AG04450 (cell line): ENCODE results near the gene VPS9D1. TPM values are rescaled to one million over a fixed set of nuclear protein-coding genes. Genes with fewer than 3 reads are reported as not detected.

Experiments used
- CTCF ChIA-PET: fragments of 300-600, 350-600 bp; formaldehyde crosslinking; extraction: SDS; loops from one replicate; lab custom pipeline; 2022; ENCODE audit warnings: antibody characterized with exemption, inconsistent platforms; lab: Charles Lee
- POLR2A ChIA-PET: fragments of 350-600 bp; formaldehyde crosslinking; extraction: SDS; loops from one replicate; lab custom pipeline; 2021; ENCODE audit warnings: antibody characterized with exemption, inconsistent platforms; lab: Yijun Ruan, JAX
- DNase-seq: peaks from one replicate; pipeline ENCODE4 v3.0.0-alpha.2; 2011; ENCODE audit warnings: low read depth, low spot score
- H3K27ac ChIP-seq: one replicate; pipeline ENCODE4 v1.5.1; 2012; ENCODE audit warnings: low read depth, low read length, control low read depth
- H3K27me3 ChIP-seq: one replicate; pipeline ENCODE4 v1.6.0; 2012; ENCODE audit warnings: low read length; ENCODE audit not compliant: control insufficient read depth, insufficient read depth
- H3K4me3 ChIP-seq: 2 replicates; pipeline ENCODE4 v1.5.1; 2011; ENCODE audit warnings: mild to moderate bottlenecking, low read depth, low read length, control low read depth
- H3K9me3 ChIP-seq: 2 replicates; pipeline ENCODE4 v1.5.1; 2012; ENCODE audit warnings: low read length; ENCODE audit not compliant: control insufficient read depth, insufficient read depth
- polyA plus RNA-seq: library from polyadenylated mRNA; depleted of rRNA; stranded (reverse); fragments of >200 nt; gene quantifications from 2 replicates; pipeline ENCODE4 v1.2.3, GENCODE V29; 2011
- TF ChIP-seq, protein P1 (sequence below): IDR thresholded peaks from 2 replicates; pipeline ENCODE4 v1.5.1; 2011; ENCODE audit warnings: low read depth, low read length, control low read depth, inconsistent platforms

VPS9D1 gene
- polyA plus RNA-seq, 1 experiment: 8.6 TPM

DNA sequence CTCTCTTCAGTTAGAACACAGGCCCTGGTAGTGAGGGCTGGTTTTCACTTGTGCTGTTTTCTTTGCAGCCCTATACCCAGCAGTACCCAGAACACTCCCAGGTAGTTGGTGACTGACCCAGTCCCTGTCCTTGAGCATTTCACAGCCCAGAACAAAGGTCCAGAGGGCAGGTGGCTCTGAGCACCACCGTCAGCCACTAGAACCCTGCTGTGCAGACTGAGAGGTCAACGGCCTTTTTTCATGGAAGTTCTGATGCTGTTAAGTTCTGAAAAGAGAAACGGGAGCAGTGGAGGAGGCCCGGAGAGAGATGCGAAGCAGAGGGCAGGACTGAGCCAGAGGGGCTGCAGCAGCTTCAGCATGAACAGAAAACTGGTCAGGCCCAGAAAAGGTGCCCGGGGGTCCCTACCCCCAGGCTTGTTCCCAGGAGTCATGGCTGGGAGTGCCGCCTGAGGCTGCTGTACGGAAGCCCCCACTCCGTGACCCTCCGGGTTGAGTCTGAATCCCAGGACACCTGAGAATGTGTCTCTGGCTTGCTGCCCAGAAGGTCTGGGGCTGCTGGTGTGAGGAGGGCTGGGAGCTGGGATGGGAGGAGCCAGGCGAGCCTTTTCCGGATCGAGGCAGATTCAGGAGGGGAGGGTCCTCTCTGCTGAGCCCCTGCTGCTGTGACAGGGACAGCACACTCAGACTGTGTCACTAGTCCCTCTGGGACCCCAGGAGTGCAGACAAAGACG lies 9.3 kb upstream of the VPS9D1 start:
- Histone ChIP-seq H3K27ac (no peak overlapping the region), H3K27me3 (no peaks in the 10 kb centered on the region), H3K9me3 (no peaks in the 10 kb centered on the region; the same call in 1 of the 2 replicates), H3K4me3 (no peak overlapping the region)
- POLR2A ChIA-PET: no interaction called here
- CTCF ChIA-PET: no interaction called here
- DNase-seq: no peak
- TF ChIP-seq, protein P1, sequence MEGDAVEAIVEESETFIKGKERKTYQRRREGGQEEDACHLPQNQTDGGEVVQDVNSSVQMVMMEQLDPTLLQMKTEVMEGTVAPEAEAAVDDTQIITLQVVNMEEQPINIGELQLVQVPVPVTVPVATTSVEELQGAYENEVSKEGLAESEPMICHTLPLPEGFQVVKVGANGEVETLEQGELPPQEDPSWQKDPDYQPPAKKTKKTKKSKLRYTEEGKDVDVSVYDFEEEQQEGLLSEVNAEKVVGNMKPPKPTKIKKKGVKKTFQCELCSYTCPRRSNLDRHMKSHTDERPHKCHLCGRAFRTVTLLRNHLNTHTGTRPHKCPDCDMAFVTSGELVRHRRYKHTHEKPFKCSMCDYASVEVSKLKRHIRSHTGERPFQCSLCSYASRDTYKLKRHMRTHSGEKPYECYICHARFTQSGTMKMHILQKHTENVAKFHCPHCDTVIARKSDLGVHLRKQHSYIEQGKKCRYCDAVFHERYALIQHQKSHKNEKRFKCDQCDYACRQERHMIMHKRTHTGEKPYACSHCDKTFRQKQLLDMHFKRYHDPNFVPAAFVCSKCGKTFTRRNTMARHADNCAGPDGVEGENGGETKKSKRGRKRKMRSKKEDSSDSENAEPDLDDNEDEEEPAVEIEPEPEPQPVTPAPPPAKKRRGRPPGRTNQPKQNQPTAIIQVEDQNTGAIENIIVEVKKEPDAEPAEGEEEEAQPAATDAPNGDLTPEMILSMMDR: no peak

- ChIA-PET CTCF (no interaction called here), POLR2A (no interaction called here)
- TF ChIP-seq, protein P1: no peak
- DNase-seq: no peak
- no peak overlapping the region for H3K4me3 ChIP-seq
- no peaks in the 10 kb centered on the region for H3K27me3 ChIP-seq
- no peak overlapping the region for H3K27ac ChIP-seq
- H3K9me3 ChIP-seq: no peaks in the 10 kb centered on the region; the same call in 1 of the 2 replicates
Observed at GRCh38 chr16:89729293-89729692, 8.6 kb upstream of the VPS9D1 start.

DNA sequence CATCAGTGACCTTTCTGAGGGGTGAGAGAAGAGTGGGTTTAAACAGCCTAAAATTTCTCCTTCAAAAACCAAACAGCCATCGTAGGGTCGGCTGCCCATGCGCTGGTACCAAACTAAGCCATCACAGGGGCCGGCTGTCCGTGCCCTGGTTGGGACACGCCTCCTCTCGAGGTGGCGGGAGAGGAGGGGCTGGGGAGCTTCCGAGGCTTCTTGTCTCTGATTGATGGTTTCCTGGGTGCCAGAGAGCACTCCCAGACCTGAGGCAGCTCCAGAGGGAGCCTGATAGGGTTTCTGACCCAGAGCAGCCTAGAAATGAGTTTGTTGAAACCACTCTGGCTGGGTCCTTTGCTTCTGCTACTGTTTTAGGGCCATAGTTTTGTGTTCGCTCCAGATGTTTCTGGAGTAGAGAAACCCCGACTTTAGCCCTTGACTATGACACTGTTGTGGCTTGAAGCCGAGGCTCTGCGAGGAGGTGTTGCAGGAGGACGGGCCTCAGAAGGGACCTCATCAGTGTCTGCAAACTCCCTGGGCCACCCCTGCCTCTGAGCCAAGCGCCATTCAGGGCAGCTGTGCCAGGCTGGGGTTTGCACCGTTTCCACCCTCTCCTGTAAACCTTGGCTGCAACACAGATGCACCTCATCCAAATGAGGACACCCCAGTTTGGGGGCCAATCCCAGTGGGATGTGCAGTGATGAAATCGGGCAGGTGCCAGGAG lies 6.9 kb upstream of the VPS9D1 start:
- ChIA-PET POLR2A (interaction anchor here (1.1 kb wide), 1 partner anchor 146 kb away, joined by 3 read pairs; the partner anchor contains the start of gene TCF25), CTCF (interaction anchor here (0.5 kb wide), 1 partner anchor 151 kb away, joined by 3 read pairs; no protein-coding TSS in a partner anchor)
- Histone ChIP-seq H3K9me3 (no peaks in the 10 kb centered on the region; the same call in 1 of the 2 replicates), H3K27ac (no peak overlapping the region), H3K27me3 (no peaks in the 10 kb centered on the region), H3K4me3 (no peak overlapping the region)
- DNase-seq: no peak
- TF ChIP-seq, protein P1: no peak

DNA sequence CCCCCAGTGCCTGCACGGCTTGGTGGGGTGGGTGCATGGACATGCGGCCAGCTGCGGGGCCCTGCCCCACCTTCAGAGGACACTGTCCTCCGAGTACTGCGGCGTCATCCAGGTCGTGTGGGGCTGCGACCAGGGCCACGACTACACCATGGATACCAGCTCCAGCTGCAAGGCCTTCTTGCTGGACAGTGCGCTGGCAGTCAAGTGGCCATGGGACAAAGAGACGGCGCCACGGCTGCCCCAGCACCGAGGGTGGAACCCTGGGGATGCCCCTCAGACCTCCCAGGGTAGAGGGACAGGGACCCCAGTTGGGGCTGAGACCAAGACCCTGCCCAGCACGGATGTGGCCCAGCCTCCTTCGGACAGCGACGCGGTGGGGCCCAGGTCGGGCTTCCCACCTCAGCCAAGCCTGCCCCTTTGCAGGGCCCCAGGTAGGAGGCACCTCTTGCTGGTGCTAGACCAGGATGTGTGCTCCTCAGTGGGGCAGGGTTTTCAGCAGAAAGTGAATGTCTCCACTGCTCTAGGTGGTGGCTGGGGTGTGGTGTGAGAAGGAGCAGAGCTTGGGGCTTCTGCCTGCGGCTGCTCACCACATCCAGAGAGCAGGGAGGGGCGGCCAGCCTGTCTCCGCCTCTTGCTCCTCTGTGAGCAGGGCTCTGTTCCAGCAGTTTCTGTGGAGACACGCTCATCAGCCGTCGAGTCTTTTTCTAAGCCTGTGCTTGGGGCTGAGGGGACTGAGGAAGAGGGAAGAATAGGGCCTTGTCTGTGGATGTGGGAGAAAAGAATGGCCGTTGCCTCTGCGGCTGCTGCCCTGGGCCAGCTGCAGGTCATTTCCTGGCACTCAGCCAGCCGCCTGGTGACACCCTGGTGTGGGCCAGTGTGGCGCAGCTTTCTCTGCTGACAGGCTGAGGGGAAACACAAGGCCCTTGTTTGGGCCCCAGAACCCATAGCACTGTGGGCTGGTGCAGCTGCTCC lies 2.9 kb upstream of the VPS9D1 start:
- Histone ChIP-seq H3K27me3 (no peaks in the 10 kb centered on the region), H3K9me3 (no peaks in the 10 kb centered on the region; the same call in 1 of the 2 replicates), H3K27ac (no peak overlapping the region), H3K4me3 (peak overlapping the region; percentile 90; the same call in 1 of the 2 replicates)
- TF ChIP-seq, protein P1: no peak
- no peak for DNase-seq
- ChIA-PET POLR2A (interaction anchor here (1.4 kb wide), 1 partner anchor 150 kb away, joined by 5 read pairs; the partner anchor contains the start of gene TCF25), CTCF (interaction anchor here (0.8 kb wide), 1 partner anchor 10 kb away, joined by 5 read pairs; no protein-coding TSS in a partner anchor)
